Natural killer cell (primary cell): ENCODE results near the gene SPATC1L. TPM values are rescaled to one million over a fixed set of nuclear protein-coding genes. Genes with fewer than 3 reads are reported as not detected.
"Not testable (repeated sequence)": the region's sequence is repeated elsewhere in the genome, so short reads cannot be mapped to it uniquely, and the experiment has no call there.

Source experiments
- ATAC-seq, 3 donors: fragments of 150-1000 bp in 2 of 3; fragments of 200-7000 bp in 1 of 3; cut with Tn5 transposase; 1 replicate in 1 of 3; 2 replicates in 2 of 3; pipeline ENCODE4 v1.10.0; 2021; ENCODE audit warnings: mild to moderate bottlenecking in 2 of 3, moderate library complexity in 2 of 3
- DNase-seq, 2 donors: peaks; one replicate each; pipeline versions ENCODE4 v3.0.0 to v3.0.0-alpha.2; 2013 to 2021; ENCODE audit warnings: mixed read lengths in 1 of 2
- H3K27ac ChIP-seq: one replicate; pipeline ENCODE4 v1.5.1; 2013; ENCODE audit warnings: mild to moderate bottlenecking, low read length
- H3K27me3 ChIP-seq: one replicate; pipeline ENCODE4 v1.6.1; 2013; ENCODE audit warnings: low read length; ENCODE audit not compliant: control insufficient read depth, insufficient read depth
- H3K36me3 ChIP-seq: one replicate; pipeline ENCODE4 v1.6.1; 2013; ENCODE audit warnings: low read length; ENCODE audit not compliant: control insufficient read depth, insufficient read depth
- H3K4me1 ChIP-seq: one replicate; pipeline ENCODE4 v1.6.1; 2013; ENCODE audit warnings: low read length; ENCODE audit not compliant: control insufficient read depth, insufficient read depth
- H3K4me3 ChIP-seq: one replicate; pipeline ENCODE4 v1.5.1; 2013; ENCODE audit warnings: low read length
- H3K9me3 ChIP-seq: one replicate; pipeline ENCODE4 v1.6.1; 2013; ENCODE audit warnings: low read length; ENCODE audit not compliant: control insufficient read depth, insufficient read depth
- H3K27ac Mint-ChIP-seq, 2 donors: one replicate each; pipeline ENCODE4 v1.8.0; 2022; ENCODE audit warnings: mild to moderate bottlenecking in 2 of 2, mixed read lengths in 2 of 2, moderate library complexity in 1 of 2
- H3K27me3 Mint-ChIP-seq, 2 donors: one replicate each; pipeline ENCODE4 v1.8.0; 2022; ENCODE audit warnings: low read depth in 2 of 2, mixed read lengths in 2 of 2
- H3K36me3 Mint-ChIP-seq: one replicate; pipeline ENCODE4 v1.8.0; 2022; ENCODE audit warnings: mixed read lengths
- H3K4me1 Mint-ChIP-seq, 2 donors: one replicate each; pipeline ENCODE4 v1.8.0; 2022; ENCODE audit warnings: mixed read lengths in 2 of 2
- H3K4me3 Mint-ChIP-seq: one replicate; pipeline ENCODE4 v1.8.0; 2022; ENCODE audit warnings: mild to moderate bottlenecking, moderate library complexity, mixed read lengths
- H3K9me3 Mint-ChIP-seq, 2 donors: one replicate each; pipeline ENCODE4 v1.8.0; 2022; ENCODE audit warnings: mixed read lengths in 2 of 2
- WGBS: methylation state at CpG from one replicate; pipeline ENCODE4 v1.1.7; 2013; ENCODE audit warnings: missing lambda C conversion rate; ENCODE audit not compliant: insufficient coverage; 5-methylcytosine and 5-hydroxymethylcytosine counted together
- intact Hi-C: fragments of 100-400 bp; cut with micrococcal nuclease; formaldehyde crosslinking; loops from one replicate; pipeline ENCODE4 v1.14.2; 2022
- total RNA-seq, 4 donors: library from RNA; stranded (reverse); fragments of 120-200 nt in 1 of 4; gene quantifications; one replicate each; pipeline versions ENCODE4 v1.2.3 to v1.2.4, GENCODE V29; 2013 to 2022
- TF ChIP-seq, protein P1 (sequence below): fragments of 200-600 bp; IDR thresholded peaks from one replicate; pipeline ENCODE4 v1.8.0; 2022; ENCODE audit warnings: antibody characterized with exemption

SPATC1L gene
- total RNA-seq, 3 donors from 2014 or later (not counting 1 experiment from before 2014, with no cell fraction given): 0.18 to 4.0 (median 2.7) TPM

DNA sequence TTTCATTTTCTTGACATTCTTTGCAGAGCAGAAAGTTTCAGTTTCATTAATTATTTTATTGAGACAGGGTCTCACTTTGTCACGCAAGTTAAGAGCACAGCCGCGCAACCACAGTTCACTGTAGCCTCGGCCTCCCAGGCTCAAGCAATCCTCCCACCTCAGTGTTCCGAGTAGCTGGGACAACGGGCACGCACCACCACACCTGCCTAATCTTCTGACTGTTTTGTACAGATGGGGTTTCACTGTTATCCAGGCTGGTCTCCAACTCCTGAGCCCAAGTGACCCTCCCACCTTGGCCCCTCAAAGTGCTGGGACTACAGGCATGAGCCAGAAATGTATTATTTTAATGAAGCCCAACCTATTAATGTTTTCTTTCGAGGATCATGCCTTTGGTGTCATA, 3.0 kb upstream of the SPATC1L start:
- Histone ChIP-seq H3K4me1 (peaks cover 16% of the 10 kb centered on the region), H3K9me3 (no peaks in the 10 kb centered on the region), H3K4me3 (no peak overlapping the region), H3K27me3 (no peaks in the 10 kb centered on the region), H3K27ac (no peak overlapping the region), H3K36me3 (peaks cover under 1% of the 10 kb centered on the region)
- intact Hi-C loops: no loop called here
- DNase-seq (no peak), ATAC-seq (no peak)
- Mint-ChIP-seq H3K9me3 (no peaks in the 10 kb centered on the region), H3K4me1 (no peaks in the 10 kb centered on the region), H3K36me3 (no peaks in the 10 kb centered on the region), H3K27ac (no peak overlapping the region), H3K4me3 (no peak overlapping the region), H3K27me3 (no peaks in the 10 kb centered on the region)
- WGBS: 96% methylated on average over 8 of the region's 8 CpGs
- TF ChIP-seq, protein P1, sequence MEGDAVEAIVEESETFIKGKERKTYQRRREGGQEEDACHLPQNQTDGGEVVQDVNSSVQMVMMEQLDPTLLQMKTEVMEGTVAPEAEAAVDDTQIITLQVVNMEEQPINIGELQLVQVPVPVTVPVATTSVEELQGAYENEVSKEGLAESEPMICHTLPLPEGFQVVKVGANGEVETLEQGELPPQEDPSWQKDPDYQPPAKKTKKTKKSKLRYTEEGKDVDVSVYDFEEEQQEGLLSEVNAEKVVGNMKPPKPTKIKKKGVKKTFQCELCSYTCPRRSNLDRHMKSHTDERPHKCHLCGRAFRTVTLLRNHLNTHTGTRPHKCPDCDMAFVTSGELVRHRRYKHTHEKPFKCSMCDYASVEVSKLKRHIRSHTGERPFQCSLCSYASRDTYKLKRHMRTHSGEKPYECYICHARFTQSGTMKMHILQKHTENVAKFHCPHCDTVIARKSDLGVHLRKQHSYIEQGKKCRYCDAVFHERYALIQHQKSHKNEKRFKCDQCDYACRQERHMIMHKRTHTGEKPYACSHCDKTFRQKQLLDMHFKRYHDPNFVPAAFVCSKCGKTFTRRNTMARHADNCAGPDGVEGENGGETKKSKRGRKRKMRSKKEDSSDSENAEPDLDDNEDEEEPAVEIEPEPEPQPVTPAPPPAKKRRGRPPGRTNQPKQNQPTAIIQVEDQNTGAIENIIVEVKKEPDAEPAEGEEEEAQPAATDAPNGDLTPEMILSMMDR: no peak

DNA sequence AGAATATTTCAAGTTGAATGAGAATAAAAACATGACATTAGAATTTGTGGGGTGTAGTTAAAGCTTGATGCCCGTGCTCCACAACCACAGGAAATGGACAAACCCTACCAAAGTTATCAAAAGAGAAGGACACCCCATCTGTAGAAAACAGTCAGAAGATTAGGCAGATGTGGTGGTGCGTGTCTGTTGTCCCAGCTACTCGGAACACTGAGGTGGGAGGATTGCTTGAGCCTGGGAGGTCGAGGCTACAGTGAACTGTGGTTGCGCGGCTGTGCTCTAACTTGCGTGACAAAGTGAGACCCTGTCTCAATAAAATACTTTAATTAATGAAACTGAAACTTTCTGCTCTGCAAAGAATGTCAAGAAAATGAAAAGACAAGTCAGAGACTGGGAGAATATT, 1.5 kb upstream of the SPATC1L start:
- intact Hi-C loops: loop anchor here (2.0 kb wide), 1 partner anchor 43 kb away; the partner anchor contains the start of gene LSS
- Histone ChIP-seq H3K27ac (no peak overlapping the region), H3K36me3 (no peaks in the 10 kb centered on the region), H3K27me3 (no peaks in the 10 kb centered on the region), H3K9me3 (no peaks in the 10 kb centered on the region), H3K4me3 (no peak overlapping the region), H3K4me1 (peaks cover 16% of the 10 kb centered on the region)
- Mint-ChIP-seq H3K4me3 (no peak overlapping the region), H3K27me3 (no peaks in the 10 kb centered on the region), H3K27ac (peak overlapping the region; percentile 82 to 87), H3K36me3 (no peaks in the 10 kb centered on the region), H3K4me1 (no peaks in the 10 kb centered on the region), H3K9me3 (no peaks in the 10 kb centered on the region)
- TF ChIP-seq, protein P1: no peak
- 78% methylated on average over 6 of the region's 7 CpGs for WGBS
- DNase-seq (no peak), ATAC-seq (no peak)

DNA sequence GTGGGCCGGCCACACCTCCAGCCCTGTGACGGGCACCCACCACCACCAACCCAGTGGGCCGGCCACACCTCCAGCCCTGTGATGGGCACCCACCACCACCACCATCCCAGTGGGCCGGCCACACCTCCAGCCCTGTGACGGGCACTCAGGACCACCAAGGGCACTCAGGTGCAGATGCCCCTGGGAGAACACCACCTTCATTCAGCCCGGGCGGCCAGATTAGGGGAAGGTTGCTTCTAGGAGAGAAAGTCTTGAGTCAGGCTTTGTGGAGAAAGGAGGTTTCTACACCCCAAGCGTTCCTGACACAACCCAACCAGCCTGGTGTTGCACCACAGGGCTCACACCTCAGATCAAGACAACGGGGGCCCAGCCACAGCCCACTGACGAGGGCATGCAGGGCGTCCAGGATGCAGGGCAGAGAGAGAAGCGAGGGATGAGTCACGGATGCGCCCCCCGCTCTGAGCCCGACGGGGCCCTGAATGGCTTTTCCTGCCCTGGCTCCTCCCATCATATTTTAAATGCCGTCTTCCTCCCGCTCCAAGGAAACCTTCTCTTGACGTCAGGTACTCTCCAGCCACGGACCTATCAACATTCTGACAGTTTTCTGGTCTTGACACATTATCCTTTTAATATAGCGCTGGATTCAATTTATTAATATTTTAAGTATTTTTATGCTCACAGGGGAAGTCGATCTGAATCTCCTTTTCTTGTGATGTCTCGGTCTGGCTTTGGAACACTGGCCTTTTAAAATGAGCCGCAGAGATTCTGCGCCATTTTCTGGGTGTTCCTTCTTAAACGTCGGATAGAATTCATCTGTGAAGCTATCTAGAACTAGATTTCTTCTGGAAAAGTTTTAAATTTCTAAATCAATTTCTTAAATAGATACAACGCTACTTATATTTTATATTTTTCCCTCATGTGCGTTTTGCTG, 631 bp upstream of the SPATC1L start:
- intact Hi-C loops: loop anchor here (2.0 to 5.0 kb wide), 2 partner anchors 43 to 44 kb away; partner anchors contain the start of gene LSS
- H3K27me3 ChIP-seq: no peaks in the 10 kb centered on the region
- H3K9me3 ChIP-seq: no peaks in the 10 kb centered on the region
- WGBS: 12% methylated on average over 26 of the region's 30 CpGs
- no peaks in the 10 kb centered on the region for H3K4me1 Mint-ChIP-seq
- H3K36me3 Mint-ChIP-seq: no peaks in the 10 kb centered on the region
- peak overlapping the region; percentile 71 for H3K4me3 Mint-ChIP-seq
- H3K27ac ChIP-seq: peak overlapping the region; percentile 74
- peak overlapping the region; percentile 82 to 87 for H3K27ac Mint-ChIP-seq
- ATAC-seq (peak in 2 of 3 donors; percentile 85 to 86), DNase-seq (peak; percentile 74 to 83)
- H3K36me3 ChIP-seq: no peaks in the 10 kb centered on the region
- peak overlapping the region; percentile 71 for H3K4me3 ChIP-seq
- H3K27me3 Mint-ChIP-seq: no peaks in the 10 kb centered on the region
- TF ChIP-seq, protein P1: no peak
- H3K9me3 Mint-ChIP-seq: no peaks in the 10 kb centered on the region
- H3K4me1 ChIP-seq: peaks cover 16% of the 10 kb centered on the region

DNA sequence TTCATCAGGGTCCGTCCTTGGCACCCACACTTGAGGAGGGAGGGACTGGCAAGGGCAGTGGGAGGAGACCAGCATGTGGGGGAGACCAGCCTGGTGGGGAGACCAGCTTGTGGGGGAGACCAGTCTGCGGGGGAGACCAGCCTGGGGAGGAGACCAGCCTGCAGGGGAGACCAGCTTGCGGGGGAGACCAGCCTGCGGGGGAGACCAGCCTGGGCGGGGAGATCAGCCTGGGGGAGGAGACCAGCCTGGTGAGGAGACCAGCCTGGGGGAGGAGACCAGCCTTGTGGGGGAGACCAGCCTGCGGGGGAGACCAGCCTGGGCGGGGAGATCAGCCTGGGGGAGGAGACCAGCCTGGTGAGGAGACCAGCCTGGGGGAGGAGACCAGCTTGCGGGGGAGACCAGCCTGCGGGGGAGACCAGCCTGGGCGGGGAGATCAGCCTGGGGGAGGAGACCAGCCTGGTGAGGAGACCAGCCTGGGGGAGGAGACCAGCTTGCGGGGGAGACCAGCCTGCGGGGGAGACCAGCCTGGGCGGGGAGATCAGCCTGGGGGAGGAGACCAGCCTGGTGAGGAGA, 836 bp downstream of the SPATC1L start:
- peaks cover 16% of the 10 kb centered on the region for H3K4me1 ChIP-seq
- peak overlapping the region; percentile 71 for H3K4me3 ChIP-seq
- not testable (repeated sequence) for H3K27me3 ChIP-seq, H3K27ac Mint-ChIP-seq, H3K36me3 ChIP-seq, DNase-seq, H3K36me3 Mint-ChIP-seq, ATAC-seq, H3K27me3 Mint-ChIP-seq, H3K9me3 ChIP-seq, H3K9me3 Mint-ChIP-seq, H3K27ac ChIP-seq, H3K4me1 Mint-ChIP-seq
- intact Hi-C loops: loop anchor here (5.0 kb wide), 1 partner anchor 41 kb away; no protein-coding TSS in a partner anchor
- peak overlapping the region; percentile 53 for H3K4me3 Mint-ChIP-seq
- 81% methylated on average over 2 of the region's 13 CpGs for WGBS
